ENCODE results near the gene EHMT1.

EHMT1 gene

DNA sequence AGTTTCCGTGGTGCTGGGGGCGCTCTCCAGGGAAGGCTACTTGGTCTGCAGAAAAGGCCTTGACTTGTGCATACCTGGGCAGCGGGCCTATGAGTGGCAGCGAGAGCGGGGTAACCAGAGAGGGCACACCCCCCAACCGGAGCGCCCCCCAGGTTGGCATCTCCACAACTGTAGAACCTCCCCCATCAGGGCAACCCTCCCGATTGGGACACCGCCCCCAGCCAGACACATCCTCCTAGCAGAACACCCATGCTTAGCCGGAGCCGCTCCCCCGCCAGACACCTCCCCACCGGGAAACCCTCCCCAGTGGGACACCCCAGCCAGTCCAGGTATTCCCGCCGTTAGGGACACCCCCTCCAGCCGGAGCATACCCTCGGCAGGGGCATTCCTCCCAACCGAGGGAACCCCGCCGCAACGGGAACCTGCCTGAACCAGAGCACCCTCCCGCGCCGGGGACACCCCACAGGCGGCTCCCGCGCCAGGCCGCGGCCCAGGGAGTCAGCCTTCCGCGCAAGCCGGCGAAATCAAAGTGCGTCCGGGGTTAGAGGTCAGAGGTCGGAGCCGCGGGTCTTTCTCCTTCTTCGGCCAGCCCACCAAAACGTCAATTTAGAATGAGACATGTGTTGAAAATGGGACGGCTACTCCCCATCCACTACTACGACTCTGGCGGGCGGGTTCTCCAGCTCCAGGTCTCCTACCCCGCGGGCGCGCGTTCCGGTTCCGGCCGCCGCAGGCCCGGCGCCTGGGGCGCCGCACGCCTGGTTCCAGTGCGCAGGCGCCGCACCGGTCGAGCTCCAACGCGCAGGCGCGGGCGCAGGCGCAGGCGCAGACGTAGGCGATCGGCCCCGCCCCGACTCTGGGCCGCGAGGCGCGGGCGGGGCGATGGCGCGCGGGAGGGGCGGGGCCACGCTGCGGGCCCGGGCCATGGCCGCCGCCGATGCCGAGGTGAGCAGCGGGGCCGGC is at the start of gene EHMT1:
EHMT1 (plus strand) TSS at position 901 of the 963 bp plus-strand sequence; CDS start at position 925, 24 bp downstream.
- peak; percentile 86 for ATAC-seq
- peak; percentile 94 for DNase-seq

DNA sequence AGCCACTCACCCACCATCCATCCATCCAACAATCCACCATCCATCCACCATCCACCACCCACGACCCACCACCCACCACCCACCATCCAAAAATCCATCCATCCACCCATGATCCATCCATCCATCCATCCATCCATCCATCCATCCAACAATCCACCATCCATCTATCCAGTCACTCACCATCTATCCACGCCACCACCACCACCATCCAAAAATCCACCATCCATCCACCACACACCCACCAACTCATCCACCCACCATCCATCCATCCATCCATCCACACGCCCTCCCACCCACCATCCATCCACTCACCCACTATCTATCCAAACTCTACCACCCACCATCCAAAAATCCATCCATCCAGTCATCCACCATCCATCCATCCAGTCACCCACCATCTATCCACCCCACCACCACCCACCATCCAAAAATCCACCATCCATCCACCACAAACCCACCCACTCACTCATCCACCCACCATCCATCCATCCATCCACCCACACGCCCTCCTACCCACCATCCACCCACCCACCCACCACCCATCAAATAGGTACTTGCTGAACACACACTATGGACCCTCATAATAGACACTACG is 49.1 kb upstream of the EHMT1 start:
- no peak for ATAC-seq
- DNase-seq: no peak

DNA sequence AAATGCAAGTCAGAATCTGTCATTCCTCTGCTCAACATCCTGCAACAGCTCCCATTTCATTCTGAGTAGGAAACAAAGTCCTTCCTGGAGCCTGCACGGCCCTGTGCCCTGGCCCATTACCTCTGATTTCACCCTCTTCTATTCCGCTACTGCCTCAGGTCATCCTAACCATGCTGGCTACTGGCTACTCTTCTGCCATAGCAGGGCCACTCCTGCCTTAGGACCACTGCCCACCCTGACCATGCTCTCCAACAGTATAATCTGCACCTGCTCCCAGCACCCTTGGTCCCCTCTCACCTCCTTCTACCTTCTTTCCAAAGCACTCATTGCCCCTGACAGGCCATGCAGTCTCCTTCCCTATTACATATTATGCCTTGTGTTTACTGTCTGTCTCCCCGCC is 48.2 kb upstream of the EHMT1 start:
- ATAC-seq (no peak), DNase-seq (no peak)

DNA sequence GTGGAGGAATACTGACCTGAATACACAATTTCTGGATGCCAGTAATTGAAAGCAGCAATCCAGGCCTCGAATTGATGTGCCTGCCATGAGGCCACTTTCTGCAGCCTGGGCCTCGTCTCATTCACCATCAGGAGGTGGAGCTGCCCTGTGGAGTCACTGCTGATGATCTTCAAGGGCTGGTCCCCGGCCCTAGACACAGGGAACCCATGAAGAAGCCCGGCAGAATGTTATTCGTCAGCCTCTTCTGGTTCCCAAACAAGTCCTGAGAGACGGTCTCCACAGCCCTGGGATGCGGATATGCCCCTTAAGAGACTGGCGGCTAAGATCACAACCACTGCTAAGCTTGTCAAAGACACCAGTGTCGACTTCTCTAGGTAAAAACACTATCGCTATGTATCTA is 44.6 kb upstream of the EHMT1 start:
- DNase-seq: no peak
- no peak for ATAC-seq

DNA sequence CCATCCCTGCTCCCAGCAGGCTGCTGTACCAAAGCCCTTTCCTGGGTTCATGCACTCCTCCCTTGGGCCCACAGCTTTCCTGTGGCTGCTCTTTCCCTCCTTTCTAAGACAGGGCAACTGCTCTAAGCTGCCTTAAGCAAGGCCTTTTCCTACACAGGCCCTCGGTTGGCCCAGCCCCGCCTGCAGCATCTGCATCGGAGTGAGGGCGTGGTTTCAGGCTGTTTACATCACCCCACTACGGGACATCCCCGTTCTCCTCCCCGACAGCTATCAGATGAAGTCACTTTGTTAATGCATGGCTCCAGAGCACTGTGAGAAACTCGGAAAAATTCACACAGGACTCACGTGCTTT is 43.5 kb upstream of the EHMT1 start:
- ATAC-seq (no peak), DNase-seq (no peak)

DNA sequence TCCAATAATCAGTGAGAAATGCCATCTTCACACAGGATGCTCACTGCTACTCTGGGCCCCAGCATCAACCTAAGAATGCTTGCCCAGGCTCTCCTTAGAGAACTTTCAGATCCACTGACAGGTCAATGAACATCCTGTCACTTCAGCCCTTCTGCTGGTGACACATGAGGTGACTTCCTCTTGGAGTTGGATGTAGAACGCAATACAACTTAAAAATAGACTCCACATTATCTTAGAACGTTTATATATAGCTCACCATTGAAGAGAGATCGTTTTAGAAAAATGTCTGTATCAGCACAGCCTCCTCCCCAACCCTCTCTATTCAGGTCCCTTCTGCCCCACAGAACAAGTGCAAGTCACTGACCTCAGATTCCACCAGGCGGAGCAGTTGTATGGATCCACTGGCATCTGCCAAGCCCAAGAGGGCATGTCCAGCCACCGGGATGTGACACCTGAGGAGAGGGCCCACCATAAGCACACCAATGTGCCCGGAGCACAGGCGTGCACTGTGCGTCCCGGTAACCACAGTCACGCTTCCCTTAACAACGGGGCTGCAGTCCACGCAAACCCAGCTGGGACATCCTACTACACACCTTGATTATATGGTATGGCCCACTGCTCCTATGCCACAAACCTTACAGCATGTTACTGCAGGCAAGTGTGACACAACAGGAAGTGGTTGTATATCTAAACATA is 42.9 kb upstream of the EHMT1 start:
- DNase-seq (no peak), ATAC-seq (no peak)

DNA sequence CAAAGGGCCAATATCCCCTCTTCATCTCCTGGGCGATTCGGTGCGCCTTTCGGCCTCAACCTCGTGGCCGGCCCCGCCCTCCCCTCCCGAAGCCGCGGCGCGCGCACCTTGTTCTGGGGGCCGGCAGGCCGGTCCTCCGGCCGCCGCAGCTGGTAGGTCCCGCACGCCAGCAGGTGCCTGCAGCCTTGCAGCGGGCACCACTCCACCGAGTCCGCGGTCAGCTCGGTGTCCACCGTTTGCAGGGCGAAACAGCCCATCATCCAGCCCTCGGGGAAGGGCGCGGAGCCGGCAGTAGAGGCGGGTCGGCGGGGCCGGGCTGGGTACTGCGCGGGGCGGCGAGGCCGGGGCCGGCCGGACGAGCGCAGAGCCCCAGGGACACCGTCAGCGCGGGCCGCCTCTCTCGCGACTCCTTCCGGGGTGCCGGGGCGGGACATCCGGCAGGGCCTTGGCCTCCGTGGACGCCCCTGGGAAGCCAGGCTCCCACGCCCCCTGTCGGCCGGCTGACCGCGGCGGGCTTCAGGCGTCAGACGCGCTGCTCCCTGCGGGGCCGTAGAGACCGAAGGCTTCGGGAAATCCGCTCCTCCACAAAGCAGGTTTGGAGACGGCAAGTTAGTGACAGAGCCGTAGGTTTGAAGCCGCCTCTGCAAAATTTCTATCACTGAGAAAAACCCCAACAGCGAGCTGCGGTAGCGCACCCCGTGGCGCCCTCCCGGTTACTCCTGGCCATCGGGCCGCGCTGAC is 40.1 kb upstream of the EHMT1 start, which contains the start of gene DPH7:
DPH7 (minus strand) TSS at position 408 of the 741 bp plus-strand sequence; CDS start at position 260, 148 bp downstream.
- peak; percentile 100 for DNase-seq
- peak; percentile 99 for ATAC-seq

DNA sequence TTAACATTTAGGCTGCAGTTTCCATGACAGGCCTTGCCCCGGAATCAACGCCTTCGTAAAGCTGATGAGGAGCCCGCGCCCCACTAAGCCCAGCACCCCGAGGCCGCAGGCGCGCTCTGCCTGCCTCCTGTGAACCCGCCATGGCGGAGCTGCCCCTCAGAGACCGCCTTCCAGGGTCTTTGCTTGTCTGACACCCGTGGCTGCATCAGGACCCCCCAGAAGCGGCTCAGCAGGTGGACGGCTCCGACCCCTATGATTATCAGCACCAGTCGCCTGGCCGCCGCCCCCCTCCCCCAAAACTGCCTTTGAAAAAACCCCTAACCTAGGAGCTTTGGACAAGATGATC is 39.6 kb upstream of the EHMT1 start:
- ATAC-seq (no peak), DNase-seq (no peak)

DNA sequence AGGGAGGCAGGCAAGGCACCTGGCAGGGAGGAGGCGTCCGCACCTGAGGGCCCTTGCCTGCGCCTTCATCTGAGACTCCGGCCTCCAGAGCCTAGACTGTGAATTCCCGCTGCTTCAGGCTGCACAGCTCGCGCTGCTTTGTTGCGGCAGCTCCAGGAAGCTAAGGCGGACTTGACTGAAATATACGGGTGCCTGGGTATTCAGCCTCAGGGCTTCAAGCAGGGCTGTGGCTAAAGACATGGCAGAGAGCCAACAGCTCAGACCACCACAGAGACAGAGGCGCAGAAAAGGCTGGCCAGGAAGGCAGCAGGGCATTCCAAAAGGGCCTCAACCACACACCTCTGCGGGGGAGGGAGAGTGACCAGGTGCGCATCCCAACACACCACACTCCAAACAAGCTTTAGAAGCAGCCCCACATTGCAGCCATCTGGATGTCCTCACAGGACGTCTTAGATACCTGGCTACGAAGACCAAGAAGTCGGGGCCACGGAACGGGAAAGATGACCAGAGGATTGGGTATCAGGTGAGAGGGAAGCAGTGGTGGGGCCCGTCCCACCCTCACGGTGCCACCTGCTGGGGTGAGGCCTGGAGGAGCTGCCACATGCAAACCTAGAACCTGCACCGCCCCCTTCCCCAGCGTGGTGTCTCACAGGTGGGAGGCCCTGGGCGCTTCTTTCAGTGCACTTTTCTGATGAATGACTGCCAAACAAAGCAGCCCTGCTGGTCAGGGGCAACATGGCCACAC is 38.4 kb upstream of the EHMT1 start:
- no peak for ATAC-seq
- DNase-seq: no peak

DNA sequence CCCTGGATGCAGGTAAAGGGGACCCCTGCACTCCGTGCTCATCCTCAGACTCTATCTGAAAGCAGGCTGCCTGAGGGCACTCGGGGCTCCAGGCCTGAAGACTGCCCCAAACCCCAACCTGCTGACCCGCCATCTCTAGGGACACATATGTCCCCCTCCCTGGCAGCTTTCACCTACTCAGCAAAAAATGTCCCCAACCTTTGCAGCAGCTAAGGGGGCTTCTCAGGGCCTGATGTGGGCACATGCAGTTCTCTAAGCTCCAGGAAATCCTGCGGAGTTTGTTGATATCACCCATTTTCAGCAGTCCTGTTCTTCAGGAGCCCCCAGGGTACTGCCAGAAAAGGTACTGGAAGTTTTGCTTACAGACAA is 37.9 kb upstream of the EHMT1 start:
- ATAC-seq: no peak
- no peak for DNase-seq

DNA sequence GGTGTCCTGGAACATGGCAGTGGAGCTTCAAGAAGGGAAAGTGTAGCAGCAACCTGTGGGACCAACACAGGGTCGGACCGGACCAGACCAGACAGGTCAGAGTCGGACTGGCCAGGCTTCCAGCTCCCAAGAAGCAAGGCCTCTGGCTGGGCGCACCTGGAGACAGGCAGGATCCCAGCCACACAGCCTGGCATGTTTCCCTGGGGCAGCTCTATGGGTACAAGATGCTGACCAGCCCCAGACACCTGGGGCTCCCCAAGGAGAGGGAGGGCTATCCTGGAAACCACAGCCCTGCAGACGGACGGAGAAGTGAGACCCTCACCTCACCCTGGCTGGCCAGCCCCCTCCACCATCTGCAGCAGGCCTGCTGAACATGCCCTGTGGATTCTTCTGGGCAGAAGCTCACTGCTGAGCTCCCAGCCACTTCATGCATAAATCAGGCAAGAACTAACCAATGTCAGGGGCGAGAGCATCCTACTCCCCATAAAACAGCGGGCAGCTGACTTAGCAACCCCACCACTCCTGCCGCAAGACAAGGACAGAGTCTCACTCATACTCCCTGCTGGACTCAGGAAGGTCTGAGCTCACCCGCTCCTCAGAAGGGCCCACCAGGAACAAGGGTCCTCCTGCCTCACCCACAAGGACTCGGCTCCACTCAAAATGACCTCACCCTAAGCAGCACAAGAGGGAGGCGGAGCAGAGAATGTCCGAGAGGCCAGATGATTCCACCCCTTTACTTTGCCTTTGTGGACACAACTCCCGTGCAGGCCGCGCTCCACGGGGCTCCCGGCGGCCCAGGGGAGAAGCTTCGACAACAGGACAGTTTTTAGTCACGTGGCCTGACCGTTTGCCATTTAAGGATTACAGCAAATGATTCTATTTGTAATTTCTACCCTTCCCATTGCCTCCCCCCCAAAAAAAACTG is 37.2 kb upstream of the EHMT1 start:
- no peak for DNase-seq
- no peak for ATAC-seq

DNA sequence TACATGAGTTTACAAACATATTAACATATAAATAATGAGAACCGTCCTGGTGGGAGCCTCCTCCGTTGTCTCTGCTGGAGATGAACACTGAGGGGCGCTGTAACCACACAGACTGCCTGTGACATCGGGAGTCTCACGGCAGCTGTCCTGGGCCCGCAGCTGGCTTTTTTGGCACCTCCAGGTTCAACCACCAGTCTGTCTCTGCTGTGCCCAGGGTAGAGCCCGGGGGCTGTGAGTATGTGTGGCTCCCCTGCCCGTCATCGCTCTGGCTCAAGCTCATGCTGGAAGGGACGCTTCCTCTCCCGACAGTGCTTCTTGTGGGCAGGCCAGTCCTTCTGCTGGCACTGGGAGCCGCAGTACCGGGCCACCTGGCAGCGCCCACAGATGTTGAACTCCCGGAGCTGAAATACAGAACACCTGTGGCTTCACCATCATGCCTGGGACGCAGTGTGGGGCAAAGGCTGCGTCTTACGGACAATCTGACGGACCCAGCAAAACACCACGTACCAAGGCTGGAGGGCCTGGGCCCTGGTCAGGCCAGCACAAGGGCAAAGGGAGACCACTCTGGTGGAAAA is 36.4 kb upstream of the EHMT1 start:
- DNase-seq (no peak), ATAC-seq (no peak)

DNA sequence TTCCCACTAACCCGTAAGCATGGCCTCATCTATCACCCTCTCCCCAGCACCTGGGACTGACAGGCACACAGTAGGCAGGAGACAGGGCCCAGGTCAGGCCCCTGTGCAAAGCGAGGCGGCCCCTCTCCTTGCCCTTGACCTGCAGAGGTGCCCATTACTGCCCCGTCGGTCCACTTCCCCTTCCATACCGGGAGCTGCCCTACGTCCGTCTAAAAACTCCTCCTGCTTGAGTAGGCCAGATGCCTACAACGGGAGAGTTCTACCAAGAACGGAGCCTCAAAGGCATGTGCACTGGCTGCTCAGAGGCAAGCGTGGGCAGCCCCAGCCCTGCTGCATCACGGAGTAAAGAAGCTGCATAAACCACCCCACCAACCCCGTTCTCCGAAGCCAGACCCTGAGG is 35.5 kb upstream of the EHMT1 start:
- DNase-seq (no peak), ATAC-seq (no peak)

DNA sequence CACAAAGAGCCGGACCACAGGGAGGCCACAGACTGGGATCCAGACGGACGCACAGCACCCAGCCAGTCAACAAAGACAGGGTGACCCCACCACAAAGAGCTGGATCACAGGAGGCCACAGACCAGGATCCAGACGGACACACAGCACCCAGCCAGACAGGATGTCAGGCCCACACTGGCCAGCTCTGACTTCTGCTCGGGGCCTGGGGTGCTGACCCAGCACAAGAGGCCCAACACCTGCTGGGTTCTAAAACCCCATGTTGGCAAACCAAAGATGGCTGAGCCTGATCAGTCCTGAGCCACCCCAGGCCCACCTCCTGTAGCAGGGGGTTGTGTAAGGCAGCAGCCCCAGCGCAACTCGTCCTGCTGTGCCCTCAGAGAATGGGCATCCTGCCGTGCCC is 34.8 kb upstream of the EHMT1 start:
- no peak for ATAC-seq
- no peak for DNase-seq

DNA sequence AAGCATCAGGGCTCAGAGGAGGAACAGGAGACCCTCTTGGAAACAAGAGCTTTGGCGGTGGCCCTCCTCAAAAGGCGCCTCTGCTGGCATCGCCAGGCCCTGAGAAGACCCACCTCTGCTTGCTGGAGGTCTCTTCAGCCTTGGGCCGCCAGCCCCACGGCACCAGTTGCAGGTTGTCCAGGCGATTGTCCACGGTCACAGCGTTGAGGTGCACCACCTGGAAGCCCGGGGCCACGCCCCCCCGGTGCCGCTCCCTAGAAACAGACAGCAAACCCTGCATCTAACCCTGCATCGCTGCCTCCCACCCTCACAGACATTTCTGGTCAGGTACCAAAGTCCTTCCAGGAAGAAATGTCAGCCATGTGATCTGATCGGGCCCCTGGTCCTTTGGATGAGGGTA is 32.0 kb upstream of the EHMT1 start:
- ATAC-seq (no peak), DNase-seq (no peak)

DNA sequence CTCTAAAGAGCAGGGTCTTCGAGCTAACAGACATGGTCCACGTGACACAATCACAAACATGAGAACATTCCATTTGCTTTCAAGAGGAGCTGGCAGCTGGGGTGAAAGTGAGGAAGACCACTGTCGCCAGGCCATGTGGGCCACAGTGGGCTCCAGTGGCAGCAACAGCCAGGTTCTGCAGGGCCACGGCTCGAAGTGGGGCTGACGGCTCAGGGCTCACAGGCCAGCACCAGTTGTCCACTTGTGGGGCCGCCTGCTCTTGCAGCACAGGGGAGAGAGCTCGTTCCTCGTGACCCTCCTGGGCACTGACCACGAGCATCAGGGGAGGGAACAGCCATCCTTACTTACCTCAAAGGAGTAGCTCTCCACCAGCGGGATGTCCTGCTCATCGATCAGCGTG is 30.5 kb upstream of the EHMT1 start:
- no peak for DNase-seq
- ATAC-seq: no peak

DNA sequence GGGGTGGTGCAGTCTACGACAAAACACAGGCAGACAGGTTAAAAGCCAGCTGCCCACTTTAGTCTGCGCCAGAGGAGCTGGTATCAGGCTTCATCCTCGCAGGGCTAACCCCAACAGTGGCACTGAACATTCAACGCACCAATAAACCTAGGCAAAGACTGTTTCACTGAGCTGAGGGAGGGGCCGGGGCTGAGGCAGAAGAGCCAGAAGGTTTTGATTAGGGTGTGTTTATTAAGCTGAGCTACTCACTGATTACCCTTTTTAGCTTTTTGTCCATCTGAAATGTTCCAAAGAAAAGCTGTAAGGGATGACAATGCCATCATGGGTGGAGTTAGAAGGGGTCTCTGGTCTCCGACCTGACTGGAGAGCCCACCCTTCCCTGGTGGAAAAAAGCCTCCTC is 29.9 kb upstream of the EHMT1 start:
- DNase-seq (no peak), ATAC-seq (no peak)

DNA sequence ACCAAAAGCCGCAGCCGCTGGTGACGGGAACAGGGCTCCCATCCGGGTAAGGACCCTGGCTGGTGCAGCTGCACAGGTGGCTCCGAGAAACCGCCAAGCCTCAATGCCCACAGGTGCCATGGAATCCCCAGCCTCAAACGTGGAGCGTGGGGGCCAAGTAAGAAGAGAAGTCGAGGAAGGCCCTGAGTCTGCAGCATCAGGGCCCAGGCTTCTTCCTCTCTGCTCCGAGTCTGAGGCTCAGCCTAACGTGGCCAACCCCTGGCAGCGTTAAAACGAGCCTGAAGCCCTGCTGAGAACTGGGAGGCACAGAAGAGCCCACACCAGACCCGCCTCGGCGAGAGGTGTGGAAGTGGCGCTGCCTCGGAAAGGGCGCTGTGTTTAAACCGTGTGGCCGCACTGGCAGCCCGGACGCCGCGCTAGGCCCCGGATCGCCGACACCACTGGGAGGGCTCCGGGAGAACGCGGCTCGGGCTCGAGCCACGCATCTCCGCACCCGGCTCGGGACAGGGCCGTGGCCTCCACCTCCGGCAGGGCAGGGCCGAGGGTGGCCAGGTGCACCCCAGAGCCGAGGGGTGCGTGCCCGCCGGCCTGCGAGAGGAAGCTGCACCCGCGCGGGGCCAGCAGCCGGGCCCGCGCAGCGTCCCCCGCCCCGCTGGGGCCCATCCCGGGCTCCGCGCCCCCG is 29.2 kb upstream of the EHMT1 start:
- ATAC-seq (peak; percentile 0), DNase-seq (no peak)

DNA sequence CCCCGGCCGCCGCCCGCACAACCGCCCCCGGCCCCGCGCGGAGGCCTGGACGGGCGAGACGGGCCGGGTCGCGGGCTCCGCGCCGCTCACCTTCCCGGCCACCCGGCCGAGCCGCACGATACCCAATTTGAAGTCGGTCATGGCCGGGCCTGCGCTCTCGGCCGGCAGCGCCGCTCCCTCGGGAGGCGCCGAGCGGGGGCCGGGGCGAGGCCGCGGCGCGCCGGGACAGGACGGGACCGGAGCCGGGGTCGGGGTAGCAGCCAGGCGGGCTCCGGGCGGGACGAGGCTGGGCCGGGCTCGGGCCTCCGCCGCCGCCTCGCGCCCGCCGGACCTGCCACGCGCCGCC is 28.7 kb upstream of the EHMT1 start:
- ATAC-seq (no peak), DNase-seq (no peak)

Measured in stimulated activated naive CD8-positive, alpha-beta T cell treated with anti-CD3 and anti-CD28 coated beads, Interleukin-15, Interleukin-2, amounts not matched to agents 100 U/mL and 50 U/mL, for 24 hours (primary cell).